K562 (cell line): ENCODE results near the gene TOR1B. TPM values are rescaled to one million over a fixed set of nuclear protein-coding genes. Genes with fewer than 3 reads are reported as not detected.

Source experiments
- ATAC-seq: fragments of 200-7000 bp; cut with Tn5 transposase; 3 replicates; pipeline ENCODE4 v1.9.1; 2020; ENCODE audit warnings: moderate library complexity
- Bru-seq: library from RNA; stranded (reverse); fragments of 400-500 nt; gene quantifications from one replicate; lab custom pipeline; 2021; lab: Mats Ljungman, UMichigan
- BruChase-seq, 2 experiments: library from RNA; stranded (reverse); fragments of 400-500 nt; gene quantifications; one replicate each; lab custom pipeline; 2021; lab: Mats Ljungman, UMichigan
- BruUV-seq: library from RNA; stranded (reverse); fragments of 400-500 nt; replicated peaks from 2 replicates; lab custom pipeline; 2021; lab: Mats Ljungman, UMichigan
- CTCF ChIA-PET: fragments of 300-600 bp; formaldehyde crosslinking; extraction: SDS; loops from one replicate; lab custom pipeline; 2021; ENCODE audit warnings: low intra/inter-chr PET ratio; lab: Yijun Ruan, JAX
- POLR2A ChIA-PET: fragments of 300-600, 350-650 bp; sonication (Branson Sonifier 250); formaldehyde crosslinking; extraction: SDS; loops from one replicate; lab custom pipeline; 2021; ENCODE audit warnings: antibody characterized with exemption, inconsistent platforms; lab: Yijun Ruan, JAX
- DNase-seq, 4 experiments: peaks; one replicate each; pipeline versions ENCODE4 v3.0.0 to v3.0.0-alpha.2; 2011 to 2018; ENCODE audit warnings: low spot score in 3 of 4, mixed read lengths in 3 of 4; ENCODE audit errors: extremely low read depth in 1 of 4
- FAIRE-seq: peaks from 2 replicates; lab custom pipeline; 2011; peaks lifted over from hg19 to GRCh38; lab: Jason Lieb, UNC
- H2AFZ ChIP-seq: 2 replicates; pipeline ENCODE4 v1.6.0; 2011; ENCODE audit warnings: low read depth, low read length, control low read depth, inconsistent platforms
- H3K27ac ChIP-seq: fragments of 200-600 bp; 3 replicates; pipeline ENCODE4 v1.8.0; 2011; ENCODE audit warnings: low read depth, mild to moderate bottlenecking, control low read depth, inconsistent platforms, low read length, moderate library complexity, mixed read lengths; ENCODE audit errors: extremely low read depth
- H3K27me3 ChIP-seq, 2 experiments: fragments of 300-600 bp in 1 of 2; 2 replicates in 1 of 2; 3 replicates in 1 of 2; pipeline versions ENCODE4 v1.6.0 to v1.8.0; 2011; ENCODE audit warnings: inconsistent platforms in 2 of 2, low read length in 2 of 2, mild to moderate bottlenecking in 1 of 2, mixed read lengths in 1 of 2, moderate library complexity in 1 of 2; ENCODE audit not compliant: control insufficient read depth in 2 of 2, insufficient read depth in 2 of 2
- H3K36me3 ChIP-seq: fragments of 300-600 bp; 3 replicates; pipeline ENCODE4 v1.8.0; 2011; ENCODE audit warnings: mild to moderate bottlenecking, low read length, inconsistent platforms; ENCODE audit not compliant: control insufficient read depth, insufficient read depth
- H3K4me1 ChIP-seq, 2 experiments: fragments of 200-600 bp in 1 of 2; replicated peaks in 1 of 2; 2 replicates in 1 of 2; 3 replicates in 1 of 2; pipeline versions ENCODE4 v1.5.1 to v1.8.0; 2011; ENCODE audit warnings: inconsistent platforms in 2 of 2, low read length in 2 of 2, mild to moderate bottlenecking in 1 of 2, mixed read lengths in 1 of 2, moderate library complexity in 1 of 2; ENCODE audit not compliant: control insufficient read depth in 2 of 2, insufficient read depth in 2 of 2
- H3K4me2 ChIP-seq: 2 replicates; pipeline ENCODE4 v1.6.1; 2011; ENCODE audit warnings: low read length, control low read depth, inconsistent platforms, mixed read lengths; ENCODE audit not compliant: insufficient read depth
- H3K4me3 ChIP-seq: fragments of 200-600 bp; sonication (generic), shearing (Covaris generic); 2 replicates; pipeline ENCODE4 v1.5.1; 2016; ENCODE audit warnings: control low read depth, inconsistent platforms
- H3K79me2 ChIP-seq: fragments of 200-600 bp; 3 replicates; pipeline ENCODE4 v1.8.0; 2011; ENCODE audit warnings: low read length, inconsistent platforms; ENCODE audit not compliant: control insufficient read depth, insufficient read depth
- H3K9ac ChIP-seq, 2 experiments: 2 replicates each; pipeline versions ENCODE4 v1.6.0 to v1.6.1; 2011; ENCODE audit warnings: low read depth in 2 of 2, low read length in 2 of 2, control low read depth in 1 of 2, inconsistent platforms in 1 of 2, mild to moderate bottlenecking in 1 of 2, mixed read lengths in 1 of 2; ENCODE audit not compliant: insufficient read depth in 1 of 2
- H3K9me1 ChIP-seq: one replicate; pipeline ENCODE4 v1.6.0; 2011; ENCODE audit warnings: inconsistent platforms, mild to moderate bottlenecking, low read length, moderate library complexity; ENCODE audit not compliant: control insufficient read depth, insufficient read depth
- H3K9me3 ChIP-seq: replicated peaks from 2 replicates; pipeline ENCODE4 v1.5.1; 2011; ENCODE audit warnings: low read depth, low read length, inconsistent platforms; ENCODE audit not compliant: control insufficient read depth, insufficient read depth
- H4K20me1 ChIP-seq: replicated peaks from 2 replicates; pipeline ENCODE4 v1.6.1; 2011; ENCODE audit warnings: low read length, inconsistent platforms, mixed read lengths; ENCODE audit not compliant: control insufficient read depth, insufficient read depth
- ATF2 ChIP-seq: sonication (generic); formaldehyde crosslinking; IDR thresholded peaks from 2 replicates; pipeline ENCODE4 v1.8.1; 2022; ENCODE audit warnings: missing genetic modification reagents
- EWSR1 ChIP-seq: fragments of 450-650 bp; IDR thresholded peaks from 2 replicates; pipeline ENCODE4 v1.6.1; 2018; ENCODE audit warnings: borderline replicate concordance, mild to moderate bottlenecking, low read depth, moderate library complexity; ENCODE audit not compliant: partially characterized antibody
- HNRNPH1 ChIP-seq: fragments of 200-400 bp; formaldehyde crosslinking; optimal IDR thresholded peaks from 2 replicates; pipeline ENCODE3; 2017; ENCODE audit warnings: low read depth, mild to moderate bottlenecking, low read length, moderate library complexity
- JUN ChIP-seq, 2 experiments: sonication (generic) in 1 of 2; formaldehyde crosslinking in 1 of 2; IDR thresholded peaks; 2 replicates each; pipeline versions ENCODE4 v1.6.1 to v1.8.0; 2012 to 2022; ENCODE audit warnings: borderline replicate concordance in 2 of 2, mild to moderate bottlenecking in 2 of 2, improper control_type of control experiment in 1 of 2, low read depth in 1 of 2, low read length in 1 of 2, missing genetic modification reagents in 1 of 2
- MYC ChIP-seq, 2 experiments: fragments of 250-450 bp in 1 of 2; sonication (Bioruptor Pico) in 1 of 2; IDR thresholded peaks; 2 replicates each; pipeline versions ENCODE4 v1.5.1 to v1.6.1; 2012 to 2021; ENCODE audit warnings: low read depth in 2 of 2, borderline replicate concordance in 1 of 2, improper control_type of control experiment in 1 of 2, low read length in 1 of 2, mild to moderate bottlenecking in 1 of 2, moderate library complexity in 1 of 2
- NONO ChIP-seq, 2 experiments: fragments of 200-400 bp in 1 of 2; fragments of 450-650 bp in 1 of 2; formaldehyde crosslinking in 1 of 2; IDR thresholded peaks; 2 replicates each; pipeline ENCODE4 v1.6.1; 2017; ENCODE audit warnings: low read depth in 2 of 2, mild to moderate bottlenecking in 2 of 2, moderate library complexity in 2 of 2, low read length in 1 of 2
- POLR2H ChIP-seq: IDR thresholded peaks from 2 replicates; pipeline ENCODE4 v1.6.1; 2016; ENCODE audit warnings: missing genetic modification characterization, low read depth, mild to moderate bottlenecking, control low read depth, missing compliant biosample characterization, moderate library complexity
- SETDB1 ChIP-seq: IDR thresholded peaks from one replicate; pipeline ENCODE4 v1.6.1; 2012; ENCODE audit warnings: low read length, control low read depth, inconsistent platforms
- SPI1 ChIP-seq: IDR thresholded peaks from 2 replicates; pipeline ENCODE4 v1.6.1; 2011; ENCODE audit warnings: low read depth, low read length, control low read depth, borderline replicate concordance
- ZNF431 ChIP-seq: sonication (generic); formaldehyde crosslinking; IDR thresholded peaks from 2 replicates; pipeline ENCODE4 v1.8.0; 2022; ENCODE audit warnings: mild to moderate bottlenecking, missing genetic modification reagents
- ZNF589 ChIP-seq: fragments of 200-800 bp; sonication (Bioruptor generic); IDR thresholded peaks from 2 replicates; pipeline ENCODE4 v1.6.1; 2016; ENCODE audit warnings: low read depth, missing genetic modification characterization, missing compliant biosample characterization
- WGBS: fragments of 100-300 bp; shearing (Covaris generic); methylation state at CpG from one replicate; pipeline ENCODE4 v1.1.6; 2016; ENCODE audit warnings: low coverage, mixed read lengths; ENCODE audit not compliant: insufficient coverage; ENCODE audit errors: missing lambda C conversion rate; 5-methylcytosine and 5-hydroxymethylcytosine counted together
- in situ Hi-C: fragments of 300-500 bp; cut with MboI; formaldehyde crosslinking; loops from 4 replicates; pipeline ENCODE4 v1.15.0; 2018; ENCODE audit warnings: inconsistent platforms, mixed read lengths
- intact Hi-C: fragments of 100-400 bp; cut with micrococcal nuclease; formaldehyde crosslinking; loops from 2 replicates; pipeline ENCODE4 v1.14.2; 2022
- long read RNA-seq, 3 experiments: library from polyadenylated mRNA in 2 of 3; library from RNA in 1 of 3; unstranded in 2 of 3; stranded (forward) in 1 of 3; transcript quantifications; one replicate each; pipeline ENCODE4 v2.0.0, GENCODE V29; 2019 to 2022
- polyA minus RNA-seq, 3 experiments: library from RNA; depleted of rRNA, polyadenylated mRNA; stranded (reverse); fragments of >200 nt; gene quantifications; 2 replicates each; pipeline ENCODE4 v1.2.3, GENCODE V29; 2011
- polyA plus RNA-seq, 8 experiments: library from polyadenylated mRNA; depleted of rRNA in 4 of 8; stranded (reverse) in 5 of 8; unstranded in 3 of 8; fragments of >200 nt; fragmentation: Nextera tagmentation in 2 of 8; fragmentation: Illumina TruSeq in 1 of 8; extraction: Ambion mirVana in 2 of 8; extraction: Trizol in 1 of 8; gene quantifications; 2 replicates each; pipeline versions ENCODE4 v1.2.1 to v1.2.3, GENCODE V29; 2011 to 2014; ENCODE audit warnings: inconsistent platforms in 1 of 8, missing spikeins in 1 of 8
- total RNA-seq, 7 experiments: library from RNA; depleted of rRNA in 6 of 7; stranded (reverse); fragments of >200 nt in 6 of 7; fragmentation: Illumina TruSeq in 2 of 7; extraction: Trizol in 2 of 7; gene quantifications; 2 replicates each; pipeline versions ENCODE4 v1.2.1 to v1.2.3, GENCODE V29; 2011 to 2021; ENCODE audit warnings: low replicate concordance in 1 of 7

Gene TOR1B
- total RNA-seq (2011; cell fraction: chromatin; rRNA removed; ENCODE audit: low replicate concordance): 77.2 and 131 TPM in 2 replicates
- total RNA-seq (2011; cell fraction: nucleolus; rRNA removed): 102 and 116 TPM in 2 replicates
- 91.4 and 101 TPM in 2 replicates for total RNA-seq (2011; cell fraction: nucleoplasm; rRNA removed)
- total RNA-seq (2014; rRNA removed) (21.5 and 24.5 TPM in 2 replicates), total RNA-seq (2014; rRNA removed; fragmentation: Illumina TruSeq; extraction: Trizol) (23.4 and 23.9 TPM in 2 replicates), total RNA-seq (2015; rRNA removed; fragmentation: Illumina TruSeq; extraction: Trizol) (23.7 and 25.4 TPM in 2 replicates), total RNA-seq (2021) (28.6 and 28.7 TPM in 2 replicates), polyA plus RNA-seq (2011; rRNA removed) (28.9 and 36.5 TPM in 2 replicates), polyA plus RNA-seq (2014; fragmentation: Illumina TruSeq; extraction: Trizol) (24.6 and 27.0 TPM in 2 replicates), polyA plus RNA-seq (2014; fragmentation: Nextera tagmentation; extraction: Ambion mirVana) (1 to 10 TPM; 4.2 to 6.9 TPM), polyA plus RNA-seq (2014; rRNA removed) (28.1 and 29.2 TPM in 2 replicates), polyA minus RNA-seq (2011; rRNA and poly(A)+ RNA removed) (27.4 and 40.5 TPM in 2 replicates), Bru-seq, nascent RNA (percentile 82 among the genes with signal in this experiment), BruChase-seq, experiment 1, labeled RNA remaining after a 2-hour chase (percentile 78 among the genes with signal in this experiment), BruChase-seq, experiment 2, labeled RNA remaining after a 6-hour chase (percentile 83 among the genes with signal in this experiment)
- 28.1 and 29.3 TPM in 2 replicates for polyA plus RNA-seq (2011; cell fraction: cytosol; rRNA removed)
- polyA plus RNA-seq (2011; cell fraction: nucleus; rRNA removed): 23.9 and 27.6 TPM in 2 replicates
- 19.3 and 22.5 TPM in 2 replicates for polyA plus RNA-seq (2012)
- polyA minus RNA-seq (2011; cell fraction: cytosol; rRNA and poly(A)+ RNA removed): 11.3 and 14.8 TPM in 2 replicates
- 19.0 and 21.8 TPM in 2 replicates for polyA minus RNA-seq (2011; cell fraction: nucleus; rRNA and poly(A)+ RNA removed)
- long read RNA-seq, experiment 1, transcript TOR1B-201 (5 exons, 2,769 nt): major isoform, 47 of 104 reads
- long read RNA-seq, experiment 1, partial matches to known transcripts: 38 of 104 reads
- long read RNA-seq, experiment 1, other reads (novel, unspliced or antisense): 18 of 104 reads
- long read RNA-seq, experiment 2, transcript TOR1B-201 (5 exons, 2,769 nt): major isoform, 9 of 25 reads
- long read RNA-seq, experiment 2, partial matches to known transcripts: 11 of 25 reads
- long read RNA-seq, experiment 2, other reads (novel, unspliced or antisense): 5 of 25 reads
- long read RNA-seq, experiment 3, transcript TOR1B-201 (5 exons, 2,769 nt): major isoform, 10 of 14 reads
- long read RNA-seq, experiment 3, partial matches to known transcripts: 1 of 14 reads
- long read RNA-seq, experiment 3, other reads (novel, unspliced or antisense): 3 of 14 reads

GRCh38 chr9:129802833-129803675 is at the start of gene TOR1B:
TOR1B (plus strand) TSS chr9:129803184; CDS start chr9:129803213, 29 bp downstream.
- H3K36me3 ChIP-seq: peaks cover 30% of the 10 kb centered on the region; the same call in 2 of the 3 replicates
- TF ChIP-seq SPI1: peak; percentile 92
- TF ChIP-seq HNRNPH1: no peak
- TF ChIP-seq ZNF431 (CRISPR knock-in tag): 0 out of 2 replicates have a peak, but pooled peaks have one; percentile 51
- TF ChIP-seq JUN (IDR thresholded peaks at IDR 0.05; ENCODE audit: borderline replicate concordance, low read depth, low read length): peak; percentile 55; the same call in 1 of the 2 replicates
- TF ChIP-seq JUN (CRISPR knock-in tag; IDR thresholded peaks at IDR 0.05; ENCODE audit: borderline replicate concordance): peak; percentile 66; the same call in 1 of the 2 replicates
- TF ChIP-seq MYC (IDR thresholded peaks at IDR 0.05; ENCODE audit: low read depth, low read length): peak; percentile 53
- TF ChIP-seq MYC (CRISPR knock-in tag; IDR thresholded peaks at IDR 0.05; ENCODE audit: borderline replicate concordance, low read depth): no peak
- TF ChIP-seq ATF2 (CRISPR knock-in tag): no peak
- no peak for TF ChIP-seq EWSR1
- TF ChIP-seq NONO (IDR thresholded peaks at IDR 0.05; ENCODE audit: low read depth in 2 of 2, low read length in 1 of 2): peak; percentile 63 to 94; a peak in 3 of 4 replicates
- no peak for TF ChIP-seq POLR2H (tag)
- no peak for TF ChIP-seq SETDB1
- no peak for TF ChIP-seq ZNF589 (CRISPR knock-in tag)

More at GRCh38 chr9:129802833-129803675, at the start of gene TOR1B:
- intact Hi-C loops: no loop called here
- peak within 1 kb of the TSS; percentile 65 for H3K27ac ChIP-seq
- peaks cover 7 to 25% of the 10 kb centered on the region in 2 experiments; a peak in 4 of 5 replicates for H3K4me1 ChIP-seq
- DNase-seq (peak; percentile 95 to 99 (median 98)), ATAC-seq (peak; percentile 98), FAIRE-seq (peak; percentile 91)
- POLR2A ChIA-PET: interaction anchor here (0.5 to 1.2 kb wide), 8 partner anchors 9 to 1505 kb away, joined by 3 to 8 read pairs (median 4); no protein-coding TSS in a partner anchor
- H3K9me1 ChIP-seq: no peaks in the 10 kb centered on the region
- BruUV-seq: no TSS peak
- H3K79me2 ChIP-seq: peaks cover 11% of the 10 kb centered on the region
- peaks cover 7% of the 10 kb centered on the region; the same call in 1 of the 2 replicates for H4K20me1 ChIP-seq
- CTCF ChIA-PET: interaction anchor here (0.6 to 1.2 kb wide), 5 partner anchors 65 to 1138 kb away, joined by 3 to 7 read pairs (median 3); no protein-coding TSS in a partner anchor
- in situ Hi-C loops: no loop called here
- peak within 1 kb of the TSS; percentile 89 for H3K4me2 ChIP-seq
- peak within 1 kb of the TSS; percentile 91 for H2AFZ ChIP-seq
- under 1% methylated on average over 87 of the region's 93 CpGs for WGBS
- H3K4me3 ChIP-seq: peak within 1 kb of the TSS; percentile 86
- no peaks in the 10 kb centered on the region for H3K9me3 ChIP-seq
- H3K27me3 ChIP-seq: no peaks in the 10 kb centered on the region
- H3K9ac ChIP-seq: peak within 1 kb of the TSS; percentile 60 to 94
